ENCODE results near the gene DCLK2.

DNA sequence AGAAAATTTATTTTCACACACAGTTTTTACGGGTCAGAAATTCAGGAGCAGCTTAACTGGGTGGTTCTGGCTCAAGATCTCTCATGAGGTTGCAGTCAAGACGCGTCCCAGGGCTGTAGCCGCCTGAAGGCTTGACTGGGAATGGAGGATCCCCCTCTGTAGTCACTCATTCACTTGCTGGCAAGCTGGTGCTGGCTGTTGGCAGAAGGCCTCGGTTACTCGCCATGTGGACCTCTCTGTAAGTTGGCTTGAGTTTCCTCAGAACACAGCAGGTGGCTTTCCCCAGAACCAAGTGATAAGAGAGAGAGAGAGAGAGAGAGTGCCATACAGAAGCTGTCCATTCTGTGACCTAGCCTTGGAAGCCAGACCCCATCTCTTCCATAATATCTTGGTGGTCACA, 132.8 kb downstream of the DCLK2 start:
- TF ChIP-seq GATA2 (IDR thresholded peaks at IDR 0.05; ENCODE audit: low read depth, low read length) = no peak
- TF ChIP-seq GATA3 (IDR thresholded peaks at IDR 0.05; ENCODE audit: low read depth, low read length) = no peak
